Fibroblast of the conjunctiva (primary cell): ENCODE data around the gene AAR2.

Experiments
- DNase-seq: peaks from one replicate; pipeline ENCODE4 v3.0.0-alpha.2; 2010; ENCODE audit warnings: low read depth

Gene AAR2

GRCh38 chr20:36260316-36260715 lies 24.0 kb downstream of the AAR2 start:
- DNase-seq: no peak

- no peak for DNase-seq
These were observed 25.3 kb downstream of the AAR2 start for GRCh38 chr20:36261389-36262105.

GRCh38 chr20:36262440-36262839 lies 26.2 kb downstream of the AAR2 start:
- DNase-seq: no peak

GRCh38 chr20:36264426-36265246 lies 28.4 kb downstream of the AAR2 start:
- DNase-seq: no peak

- DNase-seq: no peak
These were observed 29.9 kb downstream of the AAR2 start for GRCh38 chr20:36266189-36266588.

- DNase-seq: no peak
These were observed 31.5 kb downstream of the AAR2 start for GRCh38 chr20:36267605-36268381.

- DNase-seq: no peak
These were observed 32.4 kb downstream of the AAR2 start for GRCh38 chr20:36268440-36269342.

- DNase-seq: no peak
These were observed 33.2 kb downstream of the AAR2 start for GRCh38 chr20:36269507-36269906.

- DNase-seq: no peak
These were observed 34.7 kb downstream of the AAR2 start for GRCh38 chr20:36270744-36271638.

GRCh38 chr20:36271639-36272546 lies 35.6 kb downstream of the AAR2 start:
- no peak for DNase-seq

- DNase-seq: no peak
These were observed 36.4 kb downstream of the AAR2 start for GRCh38 chr20:36272547-36273220.

GRCh38 chr20:36273414-36274180 lies 37.3 kb downstream of the AAR2 start:
- no peak for DNase-seq

- DNase-seq: no peak
These were observed 38.0 kb downstream of the AAR2 start for GRCh38 chr20:36274181-36274841.

GRCh38 chr20:36275011-36275410 lies 38.7 kb downstream of the AAR2 start:
- no peak for DNase-seq

GRCh38 chr20:36275441-36276189 lies 39.3 kb downstream of the AAR2 start:
- DNase-seq: no peak

- no peak for DNase-seq
These were observed 41.3 kb downstream of the AAR2 start for GRCh38 chr20:36277546-36277945.

GRCh38 chr20:36279362-36279761 lies 43.1 kb downstream of the AAR2 start:
- DNase-seq: no peak
